Endothelial cell (in vitro differentiated cells): ENCODE measurements around the gene PKD2. TPM values are rescaled to one million over a fixed set of nuclear protein-coding genes. Genes with fewer than 3 reads are reported as not detected.

Experiments used
- DNase-seq: peaks from one replicate; pipeline ENCODE4 v3.0.0; 2021; ENCODE audit warnings: low spot score
- H3K27ac Mint-ChIP-seq: one replicate; pipeline ENCODE4 v1.8.0; 2021; ENCODE audit warnings: mixed read lengths, inconsistent platforms; ENCODE audit not compliant: unreplicated experiment
- H3K27me3 Mint-ChIP-seq: one replicate; pipeline ENCODE4 v1.8.0; 2021; ENCODE audit warnings: mild to moderate bottlenecking, moderate library complexity, mixed read lengths, inconsistent platforms; ENCODE audit not compliant: unreplicated experiment
- H3K36me3 Mint-ChIP-seq: one replicate; pipeline ENCODE4 v1.8.0; 2021; ENCODE audit warnings: mild to moderate bottlenecking, low read depth, mixed read lengths, inconsistent platforms; ENCODE audit not compliant: unreplicated experiment
- H3K4me1 Mint-ChIP-seq: one replicate; pipeline ENCODE4 v1.8.0; 2021; ENCODE audit warnings: mild to moderate bottlenecking, mixed read lengths, inconsistent platforms; ENCODE audit not compliant: unreplicated experiment
- H3K4me3 Mint-ChIP-seq: one replicate; pipeline ENCODE4 v1.8.0; 2021; ENCODE audit warnings: mild to moderate bottlenecking, mixed read lengths, inconsistent platforms; ENCODE audit not compliant: unreplicated experiment
- H3K9me3 Mint-ChIP-seq: one replicate; pipeline ENCODE4 v1.8.0; 2021; ENCODE audit warnings: mixed read lengths, inconsistent platforms; ENCODE audit not compliant: unreplicated experiment
- total RNA-seq: library from RNA; stranded (reverse); fragmentation: NEBNext Ultra II Directional; extraction: Animal tissue kit (Norgen Biotek cat#: 25700); gene quantifications from one replicate; pipeline ENCODE4 v1.2.1, GENCODE V29; 2021; ENCODE audit not compliant: unreplicated experiment
- TF ChIP-seq, protein P1 (sequence below): fragments of 200-600 bp; sonication (generic); IDR thresholded peaks from one replicate; pipeline ENCODE4 v1.5.0; 2021; ENCODE audit warnings: antibody characterized with exemption; ENCODE audit not compliant: unreplicated experiment

The PKD2 gene
- total RNA-seq, 1 donor from 2014 or later = 31.1 TPM

DNA sequence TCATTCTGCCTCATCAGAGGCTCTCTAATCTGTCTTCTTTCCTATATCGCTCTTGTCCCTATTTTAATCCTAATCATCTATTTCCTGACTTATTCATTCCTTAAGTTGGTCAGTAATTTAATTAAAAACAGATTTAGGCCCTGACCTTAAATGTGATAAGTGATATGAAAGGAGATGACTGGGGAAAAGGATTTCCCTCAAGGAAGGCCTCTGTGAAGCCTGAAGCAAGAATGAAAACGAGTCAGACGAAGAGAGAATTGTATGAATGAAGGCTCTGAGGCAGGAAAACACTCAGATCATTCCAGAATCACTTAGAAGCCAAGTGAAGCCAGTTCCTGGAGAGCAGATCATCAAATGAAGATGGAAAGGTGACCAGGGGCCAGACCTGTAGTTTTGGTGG lies 22.1 kb downstream of the PKD2 start:
- Mint-ChIP-seq H3K9me3 (peaks cover 9% of the 10 kb centered on the region), H3K4me1 (peaks cover 9% of the 10 kb centered on the region), H3K4me3 (no peak overlapping the region), H3K36me3 (peaks cover 23% of the 10 kb centered on the region), H3K27ac (no peak overlapping the region), H3K27me3 (peaks cover 3% of the 10 kb centered on the region)
- TF ChIP-seq, protein P1, sequence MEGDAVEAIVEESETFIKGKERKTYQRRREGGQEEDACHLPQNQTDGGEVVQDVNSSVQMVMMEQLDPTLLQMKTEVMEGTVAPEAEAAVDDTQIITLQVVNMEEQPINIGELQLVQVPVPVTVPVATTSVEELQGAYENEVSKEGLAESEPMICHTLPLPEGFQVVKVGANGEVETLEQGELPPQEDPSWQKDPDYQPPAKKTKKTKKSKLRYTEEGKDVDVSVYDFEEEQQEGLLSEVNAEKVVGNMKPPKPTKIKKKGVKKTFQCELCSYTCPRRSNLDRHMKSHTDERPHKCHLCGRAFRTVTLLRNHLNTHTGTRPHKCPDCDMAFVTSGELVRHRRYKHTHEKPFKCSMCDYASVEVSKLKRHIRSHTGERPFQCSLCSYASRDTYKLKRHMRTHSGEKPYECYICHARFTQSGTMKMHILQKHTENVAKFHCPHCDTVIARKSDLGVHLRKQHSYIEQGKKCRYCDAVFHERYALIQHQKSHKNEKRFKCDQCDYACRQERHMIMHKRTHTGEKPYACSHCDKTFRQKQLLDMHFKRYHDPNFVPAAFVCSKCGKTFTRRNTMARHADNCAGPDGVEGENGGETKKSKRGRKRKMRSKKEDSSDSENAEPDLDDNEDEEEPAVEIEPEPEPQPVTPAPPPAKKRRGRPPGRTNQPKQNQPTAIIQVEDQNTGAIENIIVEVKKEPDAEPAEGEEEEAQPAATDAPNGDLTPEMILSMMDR = no peak
- no peak for DNase-seq

DNA sequence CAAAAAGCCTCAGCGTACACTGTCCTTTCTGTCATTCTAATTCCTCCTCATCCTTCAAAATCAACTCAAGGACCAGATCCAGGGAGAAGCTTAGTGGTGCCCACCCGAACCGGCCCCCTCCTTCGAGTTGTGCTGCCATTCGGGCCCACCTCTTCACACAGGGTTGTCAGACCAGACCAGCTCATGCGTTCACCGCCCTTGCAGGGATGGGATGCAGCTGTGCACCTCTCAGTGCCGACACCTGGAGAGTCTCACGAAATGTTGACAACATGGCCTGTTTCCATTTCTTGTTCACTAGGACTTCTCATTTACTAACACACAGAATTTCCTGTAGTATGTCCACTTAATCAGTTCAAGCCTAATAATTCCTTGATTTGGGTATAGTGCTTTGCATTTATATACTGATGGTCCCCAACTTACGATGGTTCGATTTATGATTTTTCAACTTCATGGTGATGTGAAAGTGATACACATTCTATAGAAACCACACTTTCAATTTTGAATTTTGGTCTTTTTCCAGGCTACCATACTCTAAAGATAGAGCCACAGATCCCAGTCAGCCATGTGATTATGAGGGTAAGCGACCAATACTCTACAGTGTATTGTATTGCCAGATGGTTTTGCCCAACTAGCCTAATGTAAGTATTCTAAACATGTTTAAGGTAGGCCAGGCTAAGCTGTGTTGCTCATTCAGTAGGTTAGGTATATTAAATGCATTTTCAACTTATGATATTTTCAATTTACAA lies 23.3 kb downstream of the PKD2 start:
- Mint-ChIP-seq H3K36me3 (peaks cover 28% of the 10 kb centered on the region), H3K4me1 (peaks cover 15% of the 10 kb centered on the region), H3K27me3 (peaks cover 2% of the 10 kb centered on the region), H3K4me3 (no peak overlapping the region), H3K9me3 (peaks cover 7% of the 10 kb centered on the region), H3K27ac (no peak overlapping the region)
- TF ChIP-seq, protein P1 = no peak
- DNase-seq = no peak

DNA sequence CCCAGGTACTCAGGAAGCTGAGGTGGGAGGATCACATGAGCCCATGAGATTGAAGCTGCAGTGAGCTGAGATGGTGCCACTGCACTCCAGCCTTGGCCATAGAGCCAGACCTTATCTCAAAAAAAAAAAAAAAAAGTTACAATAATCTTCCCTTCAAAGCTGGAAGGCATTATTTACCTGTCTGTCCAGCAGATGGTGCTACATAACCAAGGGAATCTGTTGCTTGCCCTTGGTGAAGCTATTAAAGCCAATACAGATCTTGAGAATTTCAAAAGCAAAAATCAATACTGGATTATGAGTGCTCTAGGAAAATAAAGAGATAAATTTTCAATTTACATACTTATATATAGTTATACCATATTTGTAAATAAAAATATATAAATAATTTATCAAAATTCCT lies 25.9 kb downstream of the PKD2 start:
- H3K4me3 Mint-ChIP-seq = no peak overlapping the region
- peaks cover 19% of the 10 kb centered on the region for H3K36me3 Mint-ChIP-seq
- peaks cover 15% of the 10 kb centered on the region for H3K4me1 Mint-ChIP-seq
- no peaks in the 10 kb centered on the region for H3K9me3 Mint-ChIP-seq
- peak; percentile 55 for DNase-seq
- H3K27me3 Mint-ChIP-seq = no peaks in the 10 kb centered on the region
- TF ChIP-seq, protein P1 = peak; percentile 64
- H3K27ac Mint-ChIP-seq = no peak overlapping the region

DNA sequence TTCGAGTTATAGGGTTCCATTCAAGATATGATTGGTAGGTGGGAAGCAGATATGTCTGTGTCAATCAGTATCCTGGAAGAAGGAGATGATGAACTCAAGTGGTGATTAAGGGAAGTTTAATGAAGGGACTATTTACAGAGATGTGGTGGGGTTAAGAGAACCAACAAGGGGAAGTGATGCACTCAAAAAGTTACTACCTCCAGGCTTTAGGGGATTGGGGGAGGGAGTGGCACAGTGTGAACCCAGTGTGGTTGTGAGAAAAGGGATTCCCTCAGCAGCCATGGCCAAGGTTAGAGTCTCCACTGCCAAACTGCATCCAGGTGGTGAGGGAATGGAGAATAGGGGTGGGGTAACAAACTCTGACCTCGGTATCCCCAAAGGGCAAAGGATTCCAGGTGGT lies 27.9 kb downstream of the PKD2 start:
- Mint-ChIP-seq H3K9me3 (no peaks in the 10 kb centered on the region), H3K27me3 (no peaks in the 10 kb centered on the region), H3K27ac (peak overlapping the region; percentile 50), H3K4me1 (peaks cover 6% of the 10 kb centered on the region), H3K4me3 (no peak overlapping the region), H3K36me3 (peaks cover 22% of the 10 kb centered on the region)
- TF ChIP-seq, protein P1 = no peak
- DNase-seq = no peak

DNA sequence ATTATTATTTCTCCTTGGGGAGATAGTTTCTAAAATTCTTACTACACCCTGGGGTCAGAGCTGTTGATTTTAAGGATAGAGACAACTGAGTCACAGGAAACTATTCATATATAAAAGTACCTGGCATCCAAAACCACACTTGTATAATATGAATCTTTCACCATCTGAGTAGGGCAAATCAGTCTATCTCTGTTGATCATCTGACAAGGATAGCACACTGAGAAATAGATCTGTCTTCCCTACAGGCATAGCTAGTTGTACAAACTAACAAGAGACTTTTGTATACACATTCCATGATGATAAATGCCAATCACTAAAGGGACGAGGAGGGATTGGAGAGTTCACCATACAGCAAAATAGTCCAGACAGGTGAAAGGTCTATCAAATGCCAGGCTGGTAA lies 30.0 kb downstream of the PKD2 start:
- peaks cover 19% of the 10 kb centered on the region for H3K36me3 Mint-ChIP-seq
- DNase-seq = no peak
- H3K27me3 Mint-ChIP-seq = no peaks in the 10 kb centered on the region
- H3K9me3 Mint-ChIP-seq = no peaks in the 10 kb centered on the region
- no peak overlapping the region for H3K4me3 Mint-ChIP-seq
- H3K4me1 Mint-ChIP-seq = peaks cover 6% of the 10 kb centered on the region
- TF ChIP-seq, protein P1 = no peak
- no peak overlapping the region for H3K27ac Mint-ChIP-seq
